Peyer's patch (tissue), 4 donors: ENCODE measurements around the gene NRXN3. TPM values are rescaled to one million over a fixed set of nuclear protein-coding genes. Genes with fewer than 3 reads are reported as not detected.

Source experiments
- DNase-seq, 3 donors: peaks; one replicate each; pipeline ENCODE4 v3.0.0-alpha.2; 2017 to 2019
- H3K27ac ChIP-seq, 4 donors: fragments of 200-600 bp; sonication (generic); one replicate each; pipeline ENCODE4 v1.5.1; 2016 to 2019
- H3K27me3 ChIP-seq, 2 donors: fragments of 200-600 bp; sonication (generic); one replicate each; pipeline ENCODE4 v1.5.1; 2019
- H3K36me3 ChIP-seq, 3 donors: fragments of 200-600 bp; sonication (generic); one replicate each; pipeline ENCODE4 v1.5.1; 2016 to 2019
- H3K4me1 ChIP-seq, 4 donors: fragments of 200-600 bp; sonication (generic); one replicate each; pipeline ENCODE4 v1.5.1; 2016 to 2019
- H3K4me3 ChIP-seq, 4 donors: fragments of 200-600 bp; sonication (generic); 1 replicate in 3 of 4; 2 replicates in 1 of 4; pipeline ENCODE4 v1.5.1; 2016 to 2019; ENCODE audit warnings: mild to moderate bottlenecking in 1 of 4
- H3K9me3 ChIP-seq, 4 donors: fragments of 200-600 bp; sonication (generic); one replicate each; pipeline ENCODE4 v1.5.1; 2016 to 2019; ENCODE audit warnings: mild to moderate bottlenecking in 1 of 4
- POLR2A ChIP-seq, 2 donors: fragments of 450-650 bp; IDR thresholded peaks; one replicate each; pipeline ENCODE4 v1.5.1; 2017; ENCODE audit warnings: antibody characterized with exemption in 2 of 2, mild to moderate bottlenecking in 2 of 2, moderate library complexity in 2 of 2
- total RNA-seq, 4 donors: library from RNA; depleted of rRNA; stranded (reverse); fragments of >200 nt; gene quantifications; one replicate each; pipeline ENCODE4 v1.1.0, GENCODE V29; 2016
- TF ChIP-seq, protein P1 (sequence below), 6 experiments: fragments of 450-650 bp in 4 of 6; fragments of 200-600 bp in 2 of 6; sonication (generic) in 1 of 6; IDR thresholded peaks; one replicate each; pipeline ENCODE4 v1.5.1; 2017 to 2019; ENCODE audit warnings: antibody characterized with exemption in 6 of 6, mild to moderate bottlenecking in 3 of 6, moderate library complexity in 1 of 6

The NRXN3 gene
- 10 to 100 TPM in 1 of 4 donors, 1 to 10 TPM in 3; 1.6 to 10.2 (median 4.4) TPM for total RNA-seq

- Histone ChIP-seq H3K27me3 (no peaks in the 10 kb centered on the region), H3K36me3 (no peaks in the 10 kb centered on the region), H3K4me1 (no peaks in the 10 kb centered on the region), H3K4me3 (no peak within 1 kb of the TSS), H3K27ac (no peak within 1 kb of the TSS), H3K9me3 (no peaks in the 10 kb centered on the region)
- DNase-seq = no peak
- TF ChIP-seq POLR2A (IDR thresholded peaks at IDR 0.05) = no peak
- TF ChIP-seq, protein P1, sequence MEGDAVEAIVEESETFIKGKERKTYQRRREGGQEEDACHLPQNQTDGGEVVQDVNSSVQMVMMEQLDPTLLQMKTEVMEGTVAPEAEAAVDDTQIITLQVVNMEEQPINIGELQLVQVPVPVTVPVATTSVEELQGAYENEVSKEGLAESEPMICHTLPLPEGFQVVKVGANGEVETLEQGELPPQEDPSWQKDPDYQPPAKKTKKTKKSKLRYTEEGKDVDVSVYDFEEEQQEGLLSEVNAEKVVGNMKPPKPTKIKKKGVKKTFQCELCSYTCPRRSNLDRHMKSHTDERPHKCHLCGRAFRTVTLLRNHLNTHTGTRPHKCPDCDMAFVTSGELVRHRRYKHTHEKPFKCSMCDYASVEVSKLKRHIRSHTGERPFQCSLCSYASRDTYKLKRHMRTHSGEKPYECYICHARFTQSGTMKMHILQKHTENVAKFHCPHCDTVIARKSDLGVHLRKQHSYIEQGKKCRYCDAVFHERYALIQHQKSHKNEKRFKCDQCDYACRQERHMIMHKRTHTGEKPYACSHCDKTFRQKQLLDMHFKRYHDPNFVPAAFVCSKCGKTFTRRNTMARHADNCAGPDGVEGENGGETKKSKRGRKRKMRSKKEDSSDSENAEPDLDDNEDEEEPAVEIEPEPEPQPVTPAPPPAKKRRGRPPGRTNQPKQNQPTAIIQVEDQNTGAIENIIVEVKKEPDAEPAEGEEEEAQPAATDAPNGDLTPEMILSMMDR (IDR thresholded peaks at IDR 0.05) = no peak
These were observed at the start of gene NRXN3 for GRCh38 chr14:78170203-78170602. TSS of gene NRXN3 (plus strand) at chr14:78170373. CDS start at chr14:78243094, 72,721 bp downstream.

- no peak for DNase-seq
- TF ChIP-seq, protein P1 (IDR thresholded peaks at IDR 0.05) = no peak
- no peak for TF ChIP-seq POLR2A (IDR thresholded peaks at IDR 0.05)
- Histone ChIP-seq H3K27ac (no peak overlapping the region), H3K4me3 (no peak overlapping the region), H3K9me3 (no peaks in the 10 kb centered on the region), H3K4me1 (no peaks in the 10 kb centered on the region), H3K27me3 (no peaks in the 10 kb centered on the region), H3K36me3 (no peaks in the 10 kb centered on the region)
These were observed 47.7 kb upstream of the NRXN3 start for GRCh38 chr14:78122436-78122835.

GRCh38 chr14:78123650-78124253 lies 46.4 kb upstream of the NRXN3 start:
- no peaks in the 10 kb centered on the region for H3K27me3 ChIP-seq
- TF ChIP-seq, protein P1 (IDR thresholded peaks at IDR 0.05) = no peak
- no peak for TF ChIP-seq POLR2A (IDR thresholded peaks at IDR 0.05)
- no peak for DNase-seq

DNA sequence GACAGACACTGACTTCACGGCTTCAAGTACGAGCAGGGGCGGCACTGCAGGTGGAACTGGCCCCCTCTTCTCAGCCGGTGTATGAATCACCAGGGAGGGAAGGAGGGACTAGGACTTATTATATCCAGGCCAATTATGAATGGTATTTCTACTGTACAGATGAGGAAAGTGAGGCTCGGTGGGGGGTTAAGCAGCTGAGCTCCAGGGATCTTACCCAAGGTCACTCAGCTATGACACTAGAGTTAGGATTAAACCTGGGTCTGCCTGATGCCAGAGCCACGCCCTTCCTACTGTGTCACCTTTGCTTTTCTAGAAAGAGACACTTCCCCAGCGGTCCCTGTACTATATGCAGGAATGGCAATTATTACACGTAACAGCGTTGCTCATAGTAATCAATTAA lies 42.2 kb upstream of the NRXN3 start:
- TF ChIP-seq, protein P1 (IDR thresholded peaks at IDR 0.05) = no peak
- TF ChIP-seq POLR2A (IDR thresholded peaks at IDR 0.05) = no peak
- no peaks in the 10 kb centered on the region for H3K9me3 ChIP-seq
- no peak overlapping the region for H3K27ac ChIP-seq
- no peak overlapping the region for H3K4me3 ChIP-seq
- H3K4me1 ChIP-seq = no peaks in the 10 kb centered on the region
- DNase-seq = no peak
- H3K27me3 ChIP-seq = no peaks in the 10 kb centered on the region
- no peaks in the 10 kb centered on the region for H3K36me3 ChIP-seq

More at GRCh38 chr14:78123650-78124253, 46.4 kb upstream of the NRXN3 start:
- H3K27ac ChIP-seq = no peak overlapping the region
- no peaks in the 10 kb centered on the region for H3K9me3 ChIP-seq
- H3K4me1 ChIP-seq = no peaks in the 10 kb centered on the region
- no peak overlapping the region for H3K4me3 ChIP-seq
- no peaks in the 10 kb centered on the region for H3K36me3 ChIP-seq

DNA sequence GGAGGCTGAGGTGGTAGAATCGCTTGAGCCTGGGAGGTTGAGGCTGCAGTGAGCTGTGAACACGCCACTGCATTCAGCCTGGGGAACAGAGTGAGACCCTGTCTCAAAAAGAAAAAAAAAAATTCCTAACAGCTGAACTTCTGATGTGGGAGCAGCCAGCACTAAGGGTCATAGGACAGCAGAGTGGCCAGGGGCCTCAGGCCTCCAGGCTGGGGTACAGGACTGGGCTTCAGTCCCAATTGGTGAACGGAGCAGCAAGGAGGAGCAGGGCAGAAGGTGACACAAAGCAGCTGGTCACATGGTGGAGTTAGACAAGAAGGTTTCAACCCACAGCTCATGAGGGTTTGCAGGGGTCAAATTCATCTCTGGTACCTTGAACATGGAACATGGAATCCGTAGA lies 40.8 kb upstream of the NRXN3 start:
- H3K4me1 ChIP-seq = no peaks in the 10 kb centered on the region
- H3K27ac ChIP-seq = no peak overlapping the region
- no peak overlapping the region for H3K4me3 ChIP-seq
- no peak for DNase-seq
- no peaks in the 10 kb centered on the region for H3K27me3 ChIP-seq
- H3K36me3 ChIP-seq = no peaks in the 10 kb centered on the region
- no peaks in the 10 kb centered on the region for H3K9me3 ChIP-seq
- TF ChIP-seq, protein P1 (IDR thresholded peaks at IDR 0.05) = no peak
- TF ChIP-seq POLR2A (IDR thresholded peaks at IDR 0.05) = no peak
